ENCODE measurements around the gene CBR3.
A peak's percentile ranks its signal among the peaks of the same experiment; 100 is the strongest.
"Not testable (repeated sequence)": the region's sequence is repeated elsewhere in the genome, so short reads cannot be mapped to it uniquely, and the experiment has no call there.

Gene CBR3

DNA sequence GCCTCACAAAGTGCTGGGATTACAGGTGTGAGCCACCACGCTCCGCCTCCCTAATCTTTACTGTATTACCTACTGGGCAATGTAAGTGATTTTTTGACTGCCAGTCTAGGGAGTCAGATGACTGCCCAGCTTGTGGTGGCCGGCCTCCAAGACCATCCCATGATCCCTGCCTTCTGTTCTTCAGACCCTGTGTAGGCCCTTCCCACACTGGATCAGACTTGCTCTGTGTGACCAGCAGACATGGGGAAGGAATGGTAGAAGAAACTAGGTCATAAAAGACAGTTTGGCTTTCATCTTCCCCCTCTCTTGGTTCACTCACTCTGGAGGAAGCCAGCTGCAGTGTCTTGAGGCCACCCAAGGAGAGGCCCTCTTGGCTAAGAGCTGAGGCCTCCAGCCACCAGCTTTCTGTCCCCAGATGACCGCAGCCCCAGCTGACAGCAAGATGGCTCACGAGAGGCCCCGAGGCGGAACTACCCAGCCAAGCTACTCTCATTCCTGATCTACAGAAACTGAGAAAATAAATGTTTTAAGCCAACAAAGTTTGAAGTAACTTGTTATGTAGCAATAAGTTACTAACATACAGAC is 14.5 kb upstream of the CBR3 start:
- no peak for DNase-seq

DNA sequence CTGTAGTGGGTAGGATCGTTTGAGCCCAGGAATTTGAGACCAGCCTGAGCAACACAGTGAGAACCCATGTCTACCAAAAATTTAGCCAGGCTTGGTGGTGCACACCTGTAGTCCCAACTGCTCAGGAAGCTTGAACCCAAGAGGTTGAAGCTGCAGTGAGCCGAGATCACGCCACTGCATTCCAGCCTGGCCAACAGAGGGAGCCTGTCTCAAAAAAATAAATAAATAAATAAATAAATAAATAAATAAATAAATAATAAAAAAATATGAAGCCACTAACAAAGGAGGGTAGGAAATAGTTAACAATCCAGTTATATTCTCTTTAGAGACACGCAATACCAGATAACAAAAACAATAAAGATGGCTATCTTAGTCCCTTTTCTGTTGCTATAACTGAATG is 11.9 kb upstream of the CBR3 start:
- DNase-seq: no peak

DNA sequence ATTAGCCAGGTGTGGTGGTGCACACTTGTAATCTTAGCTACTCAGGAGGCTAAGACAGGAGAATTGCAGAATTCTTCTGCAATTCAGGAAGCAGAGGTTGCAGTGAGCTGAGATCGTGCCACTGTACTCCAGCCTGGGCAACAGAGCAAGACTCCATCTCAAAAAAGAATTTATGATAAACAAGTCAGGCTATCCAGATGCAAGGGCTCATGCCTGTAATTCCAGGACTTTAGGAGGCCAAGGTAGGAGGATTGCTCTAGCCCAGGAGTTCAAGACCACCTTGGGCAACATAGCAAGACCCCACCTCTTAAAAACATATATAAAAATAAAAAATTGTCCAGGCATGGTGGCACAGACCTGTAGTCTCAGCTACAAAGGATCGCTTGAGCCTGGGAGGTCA is 10.5 kb upstream of the CBR3 start:
- DNase-seq: no peak

DNA sequence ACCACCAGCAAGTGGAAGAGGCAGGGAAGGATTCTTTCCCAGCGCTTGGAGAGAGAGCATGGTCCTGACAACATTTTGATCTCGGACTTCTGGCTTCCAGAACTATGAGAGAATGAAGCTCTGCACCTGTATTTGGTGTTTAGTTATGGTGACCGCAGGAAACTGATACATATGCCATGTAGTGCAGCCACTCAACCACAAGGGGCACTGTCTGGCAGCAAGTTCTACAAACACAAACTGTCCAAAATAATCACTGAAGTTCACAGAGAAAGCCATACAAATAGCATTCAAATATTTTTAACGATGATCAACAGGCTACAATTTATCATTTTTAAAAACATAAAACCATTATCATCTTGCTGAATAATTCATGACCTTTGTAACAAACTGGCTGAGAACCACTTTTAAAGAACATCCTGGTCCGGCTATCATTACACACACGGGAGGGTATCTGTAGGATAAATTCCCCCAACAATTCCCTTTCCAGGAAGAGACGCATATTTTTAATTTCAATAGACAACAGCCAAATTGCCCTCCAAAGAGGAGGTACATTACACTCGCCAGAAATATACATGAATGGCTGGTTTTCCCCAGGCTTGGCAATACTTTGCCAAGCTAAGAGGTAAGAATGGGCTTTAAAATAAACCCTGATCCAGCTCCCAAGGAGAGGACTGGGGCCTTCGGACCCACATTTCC is 9.2 kb upstream of the CBR3 start:
- DNase-seq: peak; percentile 44

DNA sequence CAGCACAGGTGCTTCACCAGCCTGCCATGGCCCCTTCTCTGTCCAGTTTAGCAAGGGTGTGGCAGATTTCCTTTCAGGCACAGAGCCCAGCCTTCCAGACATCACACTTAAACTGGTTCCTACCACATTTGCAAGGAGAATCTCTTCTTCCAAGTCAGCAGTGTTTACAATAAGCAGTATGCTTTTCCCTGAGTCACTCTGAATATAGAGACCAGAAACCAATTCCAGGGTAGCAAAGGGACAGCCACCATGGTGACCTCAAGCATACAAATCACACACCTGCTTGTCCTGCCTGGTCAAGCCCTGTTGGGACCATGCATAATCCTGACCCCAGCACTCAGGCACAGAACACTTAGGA is 8.7 kb upstream of the CBR3 start:
- no peak for DNase-seq

DNA sequence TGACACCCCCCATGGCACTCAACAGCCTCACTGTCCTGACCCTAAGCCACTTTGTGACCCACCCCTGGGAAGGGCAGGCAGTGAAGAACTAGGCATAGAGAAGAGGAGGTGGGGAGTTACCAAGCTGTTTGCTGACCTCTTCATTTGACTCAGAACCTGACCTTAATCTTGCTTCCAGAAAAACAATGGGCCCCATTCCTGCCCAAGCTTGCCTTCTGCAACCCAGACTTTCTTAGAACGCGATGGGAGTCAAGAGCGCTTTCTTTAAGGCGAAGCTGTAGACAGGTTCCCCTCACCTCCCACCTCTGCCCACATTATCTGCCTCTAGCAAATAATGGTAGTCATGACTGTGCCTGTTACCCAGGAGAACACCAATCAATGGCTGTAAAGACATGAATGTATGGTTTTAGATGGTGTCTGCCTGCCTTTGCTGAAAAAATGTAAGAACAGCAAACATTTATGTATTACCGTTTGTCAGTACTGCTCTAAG is 8.2 kb upstream of the CBR3 start:
- no peak for DNase-seq

DNA sequence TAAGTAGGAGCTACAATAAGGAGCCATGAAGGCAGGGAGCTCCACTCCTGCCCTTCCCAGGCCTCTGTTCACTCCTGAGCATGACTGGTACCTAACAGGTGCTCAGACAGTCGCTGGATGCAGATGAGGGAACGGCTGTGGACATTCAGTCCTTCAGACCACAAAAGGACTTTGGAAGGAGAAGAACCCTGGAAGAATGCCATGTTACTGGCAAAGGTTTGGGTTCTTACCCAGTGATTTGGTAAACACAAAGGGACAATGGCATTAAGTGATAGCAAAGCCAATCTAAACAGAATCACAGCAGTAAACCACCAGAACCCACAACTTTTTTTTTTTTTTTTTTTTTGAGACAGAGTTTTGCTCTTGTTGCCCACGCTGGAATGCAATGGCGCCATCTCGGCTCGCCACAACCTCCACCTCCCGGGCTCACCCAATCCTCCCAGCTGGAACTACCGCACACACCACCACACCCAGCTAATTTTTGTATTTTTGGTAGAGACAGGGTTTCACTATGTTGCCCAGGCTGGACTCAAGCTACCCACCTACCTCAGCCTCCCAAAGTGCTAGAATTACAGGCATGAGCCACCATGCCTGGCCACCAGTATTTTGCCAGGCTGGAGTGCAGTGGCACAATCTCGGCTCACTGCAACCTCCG is 7.5 kb upstream of the CBR3 start:
- no peak for DNase-seq

DNA sequence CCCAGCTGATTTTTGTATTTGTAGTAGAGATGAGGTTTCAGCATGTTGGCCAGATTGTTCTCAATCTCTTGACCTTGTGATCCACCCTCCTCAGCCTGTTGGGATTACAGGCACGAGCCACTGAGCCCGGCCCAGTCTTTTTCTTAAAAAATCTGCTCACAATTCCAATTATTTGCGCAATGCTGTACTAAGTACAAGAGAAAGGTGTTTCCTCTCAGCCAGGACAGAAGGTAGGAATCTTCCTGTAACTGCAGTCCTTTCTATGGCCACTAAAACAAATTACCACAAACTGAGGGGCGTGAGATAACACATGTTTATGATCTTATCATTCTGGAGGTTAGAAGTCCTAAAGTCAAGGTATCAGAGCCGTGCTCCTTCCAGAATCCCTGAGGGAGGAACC is 6.9 kb upstream of the CBR3 start:
- DNase-seq: no peak

DNA sequence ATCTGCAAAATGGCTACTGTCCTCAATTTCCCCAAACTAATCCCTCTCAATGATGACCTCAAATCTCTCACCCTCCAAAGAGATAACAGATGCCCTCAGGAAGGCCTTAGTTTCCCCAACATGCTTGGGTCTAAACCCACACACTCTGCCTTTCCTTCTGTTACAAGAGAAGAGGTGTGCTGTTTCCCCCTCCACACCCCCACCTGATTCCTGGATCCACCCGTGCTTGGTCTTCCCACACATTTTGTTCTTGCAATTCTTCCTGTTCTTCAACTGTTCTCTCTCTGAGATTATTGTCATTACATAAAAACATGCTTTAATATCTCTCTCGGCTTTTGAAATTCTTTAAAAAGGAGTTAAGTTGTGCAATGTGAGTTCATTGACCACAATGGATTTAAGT is 5.7 kb upstream of the CBR3 start:
- DNase-seq: no peak

DNA sequence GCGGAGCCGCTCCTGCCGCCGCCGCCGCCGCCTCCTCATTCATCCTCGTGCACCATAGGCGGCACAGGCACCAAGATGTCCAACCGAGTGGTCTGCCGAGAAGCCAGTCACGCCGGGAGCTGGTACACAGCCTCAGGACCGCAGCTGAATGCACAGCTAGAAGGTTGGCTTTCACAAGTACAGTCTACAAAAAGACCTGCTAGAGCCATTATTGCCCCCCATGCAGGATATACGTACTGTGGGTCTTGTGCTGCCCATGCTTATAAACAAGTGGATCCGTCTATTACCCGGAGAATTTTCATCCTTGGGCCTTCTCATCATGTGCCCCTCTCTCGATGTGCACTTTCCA is 4.5 kb upstream of the CBR3 start:
- DNase-seq: not testable (repeated sequence)

DNA sequence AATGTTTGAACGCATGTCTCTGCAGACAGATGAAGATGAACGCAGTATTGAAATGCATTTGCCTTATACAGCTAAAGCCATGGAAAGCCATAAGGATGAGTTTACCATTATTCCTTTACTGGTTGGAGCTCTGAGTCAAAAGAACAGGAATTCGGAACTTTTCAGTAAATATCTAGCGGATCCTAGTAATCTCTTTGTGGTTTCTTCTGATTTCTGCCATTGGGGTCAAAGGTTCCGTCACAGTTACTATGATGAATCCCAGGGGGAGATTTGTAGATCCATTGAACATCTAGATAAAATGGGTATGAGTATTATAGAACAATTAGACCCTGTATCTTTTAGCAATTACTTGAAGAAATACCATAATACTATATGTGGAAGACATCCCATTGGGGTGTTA is 4.0 kb upstream of the CBR3 start:
- DNase-seq: not testable (repeated sequence)

DNA sequence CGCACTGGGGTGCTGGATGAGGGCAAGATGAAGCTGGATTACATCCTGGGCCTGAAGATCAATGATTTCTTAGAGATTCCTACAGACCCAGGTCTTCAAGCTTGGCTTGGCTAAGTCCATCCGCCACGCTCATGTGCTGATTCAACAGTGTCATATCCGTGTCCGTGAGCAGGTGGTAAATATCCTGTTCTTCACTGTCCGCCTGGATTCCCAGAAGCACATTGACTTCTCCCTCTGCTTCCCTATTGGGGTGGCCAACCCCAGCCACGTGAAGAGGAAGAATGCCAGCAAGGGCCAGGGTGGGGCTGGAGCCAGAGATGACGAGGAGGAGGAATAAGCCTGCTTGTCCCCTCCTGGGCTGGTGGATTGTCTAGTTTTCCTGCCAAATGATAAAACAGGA is 2.2 kb upstream of the CBR3 start:
- no peak for DNase-seq

DNA sequence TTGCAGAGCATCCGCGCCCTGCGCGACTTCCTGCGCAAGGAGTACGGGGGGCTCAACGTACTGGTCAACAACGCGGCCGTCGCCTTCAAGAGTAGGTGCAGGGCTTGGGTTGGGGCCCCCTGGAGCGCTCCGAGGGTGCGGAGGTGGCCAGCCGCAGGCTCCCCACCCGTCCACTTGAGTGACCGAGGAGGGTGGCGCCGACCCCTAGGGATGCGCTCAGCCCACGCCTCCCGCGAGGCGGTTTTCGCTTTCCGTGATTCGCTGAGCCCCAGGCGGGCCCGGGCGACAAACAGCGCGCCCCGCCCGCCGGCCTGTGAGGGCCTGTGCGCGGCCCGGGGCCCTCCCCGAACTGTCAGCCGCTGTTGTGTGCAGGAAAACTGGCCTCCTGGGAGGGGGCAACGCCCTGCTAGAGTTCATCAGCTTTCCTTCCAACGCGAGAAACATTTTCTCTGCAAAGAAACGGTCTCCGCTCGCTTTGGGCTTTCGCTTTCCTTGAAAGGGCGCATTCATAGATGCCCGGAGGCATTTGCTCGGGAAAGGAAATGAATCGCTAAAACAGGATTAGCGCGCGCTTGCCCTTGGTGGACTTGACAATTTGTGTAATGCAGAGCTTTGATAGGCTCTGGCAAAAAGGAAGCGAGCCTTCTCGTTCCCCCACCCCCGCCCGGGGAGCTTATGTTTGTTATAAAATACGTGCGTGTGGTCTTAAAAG is 668 bp downstream of the CBR3 start:
- peak; percentile 46 for DNase-seq

DNA sequence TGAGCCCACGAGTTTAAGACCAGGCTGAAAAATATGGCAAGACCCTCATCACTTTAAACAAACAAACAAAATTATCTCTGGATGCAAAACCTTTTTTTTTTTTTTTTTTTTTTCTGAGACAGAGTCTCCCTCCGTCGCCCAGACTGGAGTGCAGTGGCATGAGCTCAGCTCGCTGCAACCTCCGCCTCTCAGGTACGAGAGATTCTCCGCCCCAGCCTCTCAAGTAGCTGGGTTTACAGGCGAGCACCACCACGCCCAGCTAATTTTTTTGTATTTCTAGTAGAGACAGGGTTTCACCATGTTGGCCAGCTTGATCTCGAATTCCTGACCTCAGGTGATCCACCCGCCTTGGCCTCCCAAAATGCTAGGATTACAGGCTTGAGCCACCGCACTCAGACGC is 4.9 kb downstream of the CBR3 start:
- not testable (repeated sequence) for DNase-seq

DNA sequence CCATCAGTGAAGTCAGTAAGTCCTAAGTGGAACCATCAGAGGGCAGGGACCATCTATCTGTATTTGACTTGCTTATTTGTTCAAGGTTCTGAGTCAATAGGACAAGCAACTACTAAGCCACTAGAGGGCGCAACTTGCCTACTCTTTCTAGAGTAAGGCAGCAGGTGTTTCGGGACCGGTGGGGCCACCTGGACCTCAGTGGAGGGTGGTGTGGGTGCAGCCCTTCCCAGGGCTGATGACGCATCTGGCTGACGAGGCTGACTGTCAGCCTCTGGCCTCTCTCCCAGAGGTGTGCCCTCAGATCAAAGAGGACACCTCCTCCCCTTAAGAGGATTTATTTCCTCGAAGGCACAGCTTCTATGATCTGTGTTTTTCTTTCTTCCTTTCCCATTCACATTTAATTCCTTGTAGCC is 6.6 kb downstream of the CBR3 start:
- peak; percentile 97 for DNase-seq

DNA sequence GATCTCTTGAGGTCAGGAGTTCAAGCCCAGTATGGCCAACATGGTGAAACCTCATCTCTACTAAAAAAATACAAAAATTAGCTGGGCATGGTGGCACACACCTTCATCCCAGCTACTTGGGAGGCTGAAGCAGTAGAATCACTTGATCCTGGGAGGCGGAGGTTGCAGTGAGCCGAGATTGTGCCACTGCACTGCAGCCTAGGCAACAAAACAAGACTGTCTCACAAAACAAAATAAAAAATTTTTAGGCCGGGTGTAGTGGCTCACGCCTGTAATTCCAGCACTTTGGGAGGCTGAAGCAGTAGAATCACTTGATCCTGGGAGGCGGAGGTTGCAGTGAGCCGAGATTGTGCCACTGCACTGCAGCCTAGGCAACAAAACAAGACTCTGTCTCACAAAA is 9.4 kb downstream of the CBR3 start:
- not testable (repeated sequence) for DNase-seq

DNA sequence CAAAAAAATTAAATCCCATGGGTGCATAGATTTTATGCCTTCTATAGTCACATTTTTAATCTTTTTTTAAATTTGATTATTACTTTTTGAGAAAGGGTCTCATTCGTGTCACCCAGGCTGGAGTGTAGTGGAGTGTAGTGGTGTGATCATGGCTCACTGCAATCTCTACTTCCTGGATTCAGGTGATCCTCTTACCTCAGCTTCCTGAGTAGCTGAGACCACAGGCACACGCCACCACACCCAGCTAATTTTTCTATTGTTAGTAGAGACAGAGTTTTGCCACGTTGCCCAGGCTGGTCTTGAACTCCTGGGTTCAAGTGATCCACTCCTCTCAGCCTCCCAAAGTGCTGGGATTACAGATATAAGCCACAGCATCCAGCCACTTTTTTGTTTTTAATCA is 10.4 kb downstream of the CBR3 start:
- no peak for DNase-seq

DNA sequence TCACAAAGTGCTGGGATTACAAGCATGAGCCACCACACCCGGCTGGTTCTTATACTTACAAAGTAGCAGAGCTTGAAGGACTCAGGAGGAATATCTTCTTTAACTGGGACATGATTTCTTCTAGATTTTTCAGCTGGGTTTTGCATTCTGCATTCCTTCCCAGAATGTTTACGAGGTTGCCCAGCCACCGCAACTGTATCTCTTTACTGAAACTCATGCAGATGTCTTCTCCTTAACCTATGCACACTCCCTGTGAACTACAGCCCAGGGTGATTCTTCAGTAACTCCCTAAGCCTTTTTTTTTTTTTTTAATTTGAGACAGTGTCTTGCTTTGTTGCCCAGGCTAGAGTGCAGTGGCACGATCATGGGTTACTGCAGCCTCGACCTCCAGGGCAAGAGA is 13.0 kb downstream of the CBR3 start:
- no peak for DNase-seq

DNA sequence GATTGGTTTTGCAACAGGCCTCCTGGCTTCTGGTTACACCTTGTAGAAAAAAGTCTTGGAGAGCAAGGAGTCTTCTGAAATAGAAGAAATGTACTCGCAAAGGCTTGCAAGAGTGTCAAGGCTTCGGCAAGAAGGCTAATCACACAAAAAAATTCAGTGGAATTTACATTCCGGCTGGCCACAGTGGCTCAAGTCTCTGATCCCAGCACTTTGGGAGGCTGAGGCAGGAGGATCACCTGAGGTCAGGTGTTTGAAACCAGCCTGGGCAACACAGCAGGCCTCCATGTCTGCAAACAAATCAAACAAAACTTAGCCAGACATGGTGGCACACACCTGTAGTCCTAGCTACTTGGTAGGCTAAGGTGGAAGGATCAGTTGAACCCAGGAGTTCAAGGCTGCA is 14.0 kb downstream of the CBR3 start:
- no peak for DNase-seq

DNA sequence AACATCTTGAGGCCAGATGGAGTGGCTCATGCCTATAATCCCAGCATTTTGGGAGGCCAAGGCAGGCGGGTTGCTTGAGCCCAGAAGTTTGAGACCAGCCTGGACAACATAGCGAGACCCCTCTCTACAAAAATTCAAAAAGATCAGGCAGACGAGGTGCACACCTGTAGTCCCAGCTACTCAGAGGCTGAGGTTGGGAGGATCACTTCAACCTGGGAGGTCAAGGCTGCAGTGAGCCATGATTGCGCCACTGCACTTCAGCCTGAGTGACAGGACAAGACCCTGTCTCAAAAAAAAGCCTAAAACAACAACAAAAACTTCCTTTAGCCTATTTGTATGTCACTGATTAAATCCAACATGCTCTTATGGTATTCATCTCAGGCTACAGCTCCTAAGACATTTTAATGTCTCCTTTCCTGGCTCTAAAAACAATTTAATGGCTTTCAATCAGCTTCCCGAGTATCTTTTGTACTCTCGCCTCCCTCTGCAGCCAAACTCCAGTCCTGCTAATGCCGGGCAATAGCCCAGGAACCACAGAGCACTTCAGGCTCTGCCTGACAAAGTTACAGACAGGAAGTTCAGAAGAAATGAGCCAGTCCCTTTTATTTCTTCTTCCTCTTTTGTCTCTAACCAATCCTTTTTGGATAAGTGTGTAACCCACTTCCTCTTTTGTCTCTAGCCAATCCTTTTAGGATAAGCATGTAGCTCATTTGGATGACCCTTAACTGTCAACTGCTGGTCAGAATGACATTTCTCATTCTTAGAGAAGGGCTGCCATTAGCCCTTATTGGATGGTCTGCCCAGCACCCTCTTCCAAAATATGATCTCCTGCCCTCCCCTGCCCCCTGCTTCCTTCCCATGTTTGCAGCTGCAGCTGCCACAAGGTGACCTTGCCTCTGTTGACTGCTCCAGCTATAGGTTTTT is 15.2 kb downstream of the CBR3 start:
- no peak for DNase-seq

DNA sequence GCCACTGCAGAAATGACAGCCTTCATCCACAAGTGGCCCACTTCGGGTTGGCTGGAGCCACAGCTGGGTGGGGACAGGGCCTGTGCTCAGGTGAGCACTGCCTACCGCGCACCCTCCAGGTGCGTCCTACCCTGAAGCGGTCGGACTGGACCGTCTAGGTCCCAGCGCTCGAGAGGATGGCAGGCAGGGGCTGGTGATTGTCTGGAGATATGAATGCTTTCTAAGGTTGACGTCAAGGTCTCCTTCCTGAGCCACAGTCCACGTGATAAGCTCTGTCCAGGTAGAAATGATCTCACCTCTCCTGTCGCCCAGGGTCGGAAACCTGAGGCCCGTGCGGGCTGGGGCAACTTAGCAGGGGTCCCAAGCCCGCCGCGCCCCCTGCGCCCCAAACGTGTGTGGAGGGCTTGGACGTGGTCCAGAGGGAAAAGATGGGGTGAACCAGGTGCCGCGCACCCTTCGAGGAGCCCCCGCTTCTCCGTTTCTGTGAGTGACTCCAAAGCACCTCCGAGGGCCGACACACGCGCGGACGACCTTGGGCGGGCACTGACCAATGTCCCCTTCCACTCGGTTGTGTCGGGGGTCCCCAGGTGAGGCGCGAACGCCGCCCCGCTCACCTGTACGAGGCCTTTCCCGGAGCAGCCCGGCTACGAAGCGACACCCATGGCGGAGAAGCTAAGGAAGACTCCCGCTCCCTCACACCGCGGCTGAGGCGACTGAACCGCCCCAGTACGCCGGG is 20.9 kb downstream of the CBR3 start:
- DNase-seq: peak; percentile 49

DNA sequence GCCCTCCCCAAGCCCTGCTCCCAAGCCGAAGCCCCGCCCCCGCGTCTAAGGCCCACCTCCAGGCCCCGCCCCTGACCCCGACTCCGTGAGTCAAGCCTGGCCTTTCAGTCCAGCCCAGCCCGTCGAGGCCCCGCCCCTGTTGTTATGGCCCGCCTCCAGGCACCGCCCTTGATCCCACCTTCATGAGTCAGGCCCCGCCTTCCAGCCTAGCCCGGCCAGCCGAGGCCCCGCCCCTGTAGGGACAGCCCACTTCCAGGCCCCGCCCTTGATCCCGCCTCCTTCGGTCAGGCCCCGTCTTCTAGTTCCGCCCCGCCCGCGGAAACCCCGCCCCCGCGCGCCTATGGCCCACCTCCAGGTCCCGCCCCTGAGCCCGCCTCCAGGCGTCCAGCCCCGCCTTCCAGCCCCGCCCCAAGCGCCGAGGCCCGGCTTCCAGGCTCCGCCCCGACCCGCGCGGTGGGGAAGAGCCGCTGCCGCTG is 21.5 kb downstream of the CBR3 start:
- peak; percentile 96 for DNase-seq
